Trophoblast cell (in vitro differentiated cells and primary cell): Measurements from ENCODE around the gene FGF9. TPM values are rescaled to one million over a fixed set of nuclear protein-coding genes. Genes with fewer than 3 reads are reported as not detected.
A peak's percentile ranks its signal among the peaks of the same experiment; 100 is the strongest.

Experiments
- DNase-seq, 2 donors: peaks; one replicate each; pipeline ENCODE4 v3.0.0-alpha.2; 2016
- H2AFZ ChIP-seq: 2 replicates; pipeline ENCODE4 v1.6.1; 2013; ENCODE audit warnings: low read length, moderate library complexity, mild to moderate bottlenecking; ENCODE audit not compliant: insufficient read depth, poor library complexity
- H2AK5ac ChIP-seq: 2 replicates; pipeline ENCODE4 v1.6.1; 2013; ENCODE audit warnings: mild to moderate bottlenecking, low read length
- H2BK120ac ChIP-seq: 2 replicates; pipeline ENCODE4 v1.6.1; 2013; ENCODE audit warnings: low read length, mild to moderate bottlenecking, moderate library complexity; ENCODE audit not compliant: insufficient read depth, poor library complexity
- H2BK12ac ChIP-seq: 2 replicates; pipeline ENCODE4 v1.6.1; 2013; ENCODE audit warnings: mild to moderate bottlenecking, low read length, moderate library complexity
- H2BK5ac ChIP-seq: 2 replicates; pipeline ENCODE4 v1.6.1; 2013; ENCODE audit warnings: low read length, low read depth, moderate library complexity, mild to moderate bottlenecking; ENCODE audit not compliant: poor library complexity
- H3K14ac ChIP-seq: 2 replicates; pipeline ENCODE4 v1.6.1; 2013; ENCODE audit warnings: mild to moderate bottlenecking, low read length
- H3K18ac ChIP-seq: 2 replicates; pipeline ENCODE4 v1.6.1; 2013; ENCODE audit warnings: mild to moderate bottlenecking, low read length
- H3K23ac ChIP-seq: 2 replicates; pipeline ENCODE4 v1.6.1; 2013; ENCODE audit warnings: low read length
- H3K27ac ChIP-seq: 2 replicates; pipeline ENCODE4 v1.5.1; 2013; ENCODE audit warnings: low read depth, mild to moderate bottlenecking, inconsistent platforms, low read length, moderate library complexity
- H3K27me3 ChIP-seq: 2 replicates; pipeline ENCODE4 v1.6.1; 2013; ENCODE audit warnings: inconsistent platforms, mild to moderate bottlenecking, low read length, moderate library complexity; ENCODE audit not compliant: insufficient read depth
- H3K36me3 ChIP-seq, 2 experiments: 1 replicate in 1 of 2; 2 replicates in 1 of 2; pipeline ENCODE4 v1.6.1; 2013; ENCODE audit warnings: low read length in 2 of 2, mild to moderate bottlenecking in 2 of 2, moderate library complexity in 1 of 2; ENCODE audit not compliant: insufficient read depth in 2 of 2, control insufficient read depth in 1 of 2
- H3K4ac ChIP-seq: 2 replicates; pipeline ENCODE4 v1.6.1; 2013; ENCODE audit warnings: low read depth, mild to moderate bottlenecking, low read length, moderate library complexity
- H3K4me1 ChIP-seq, 2 experiments: 1 replicate in 1 of 2; 2 replicates in 1 of 2; pipeline ENCODE4 v1.6.1; 2013; ENCODE audit warnings: low read length in 2 of 2, mild to moderate bottlenecking in 2 of 2, moderate library complexity in 1 of 2; ENCODE audit not compliant: insufficient read depth in 2 of 2, control insufficient read depth in 1 of 2
- H3K4me2 ChIP-seq: 2 replicates; pipeline ENCODE4 v1.6.1; 2013; ENCODE audit warnings: inconsistent platforms, mild to moderate bottlenecking, low read length, moderate library complexity
- H3K4me3 ChIP-seq: 2 replicates; pipeline ENCODE4 v1.5.1; 2013; ENCODE audit warnings: mild to moderate bottlenecking, low read depth, low read length, inconsistent platforms
- H3K79me1 ChIP-seq: one replicate; pipeline ENCODE4 v1.6.1; 2013; ENCODE audit warnings: low read length
- H3K79me2 ChIP-seq: 2 replicates; pipeline ENCODE4 v1.6.1; 2013; ENCODE audit warnings: low read length, mild to moderate bottlenecking; ENCODE audit not compliant: control insufficient read depth, insufficient read depth, poor library complexity
- H3K9ac ChIP-seq: 2 replicates; pipeline ENCODE4 v1.6.1; 2013; ENCODE audit warnings: mild to moderate bottlenecking, low read length
- H3K9me3 ChIP-seq: 2 replicates; pipeline ENCODE4 v1.6.1; 2013; ENCODE audit warnings: low read depth, mild to moderate bottlenecking, control low read depth, inconsistent platforms, low read length; ENCODE audit not compliant: insufficient read depth
- H4K12ac ChIP-seq: 2 replicates; pipeline ENCODE4 v1.6.1; 2013; ENCODE audit warnings: low read depth, mild to moderate bottlenecking, low read length, moderate library complexity
- H4K8ac ChIP-seq: 2 replicates; pipeline ENCODE4 v1.6.1; 2013; ENCODE audit warnings: low read depth, mild to moderate bottlenecking, low read length, moderate library complexity
- H4K91ac ChIP-seq: one replicate; pipeline ENCODE4 v1.6.1; 2013; ENCODE audit warnings: low read depth, mild to moderate bottlenecking, low read length, moderate library complexity
- WGBS: extraction: QIAGEN DNeasy Blood & Tissue Kit; methylation state at CpG from one replicate; pipeline ENCODE4 v1.1.7; 2013; ENCODE audit warnings: missing lambda C conversion rate; ENCODE audit not compliant: insufficient read length, insufficient coverage; ENCODE audit errors: extremely low coverage; 5-methylcytosine and 5-hydroxymethylcytosine counted together
- polyA plus RNA-seq: library from polyadenylated mRNA; stranded (reverse); fragments of 200-250 nt; gene quantifications from 2 replicates; pipeline ENCODE4 v1.2.3, GENCODE V29; 2013

The FGF9 gene
- 0.32 and 0.34 TPM in 2 replicates for polyA plus RNA-seq

DNA sequence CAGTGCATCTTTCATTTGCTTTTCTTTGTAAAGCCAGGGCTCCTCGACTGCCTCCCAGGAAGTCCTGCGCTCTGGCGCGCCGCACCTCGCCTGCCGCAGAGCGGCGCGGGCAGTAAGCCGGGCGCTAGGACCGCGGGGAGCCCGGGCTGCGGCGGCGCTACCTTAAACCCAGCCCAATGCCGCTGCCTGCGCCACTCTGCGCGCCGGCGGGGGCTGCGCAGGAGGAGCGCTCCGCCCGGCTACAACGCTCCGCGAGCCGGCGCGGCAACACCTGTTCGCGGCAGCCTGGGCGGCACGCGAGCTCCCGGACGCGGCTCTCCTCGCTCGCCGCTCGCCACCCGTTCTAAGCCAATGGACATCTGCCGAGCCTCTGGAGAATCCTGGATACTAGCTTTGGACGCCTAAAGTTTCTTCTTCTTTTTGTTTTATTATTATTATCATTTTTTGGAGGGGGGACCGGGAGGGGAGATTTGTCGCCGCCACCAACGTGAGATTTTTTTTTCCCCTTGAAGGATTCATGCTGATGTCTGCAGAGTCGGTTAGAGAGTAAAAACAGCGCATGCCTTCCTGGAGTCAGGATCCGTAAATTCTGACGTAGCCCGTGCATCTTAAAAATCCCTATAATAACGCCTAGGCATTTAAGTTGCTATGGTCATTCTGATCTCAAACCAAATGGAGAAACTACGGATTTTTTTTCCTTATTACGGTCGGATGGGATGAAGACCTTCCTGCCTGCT, at the start of gene FGF9:
Gene FGF9 (plus strand): TSS at position 191 of the 737 bp plus-strand sequence. CDS start 840 bp downstream, outside the sequence.
- Histone ChIP-seq H2AK5ac (no peak within 1 kb of the TSS), H4K91ac (no peak within 1 kb of the TSS), H3K14ac (no peak within 1 kb of the TSS), H3K79me2 (no peaks in the 10 kb centered on the region), H3K4ac (no peak within 1 kb of the TSS), H3K4me1 (peaks cover 24 to 37% of the 10 kb centered on the region in 2 experiments), H2BK12ac (no peak within 1 kb of the TSS), H3K9ac (no peak within 1 kb of the TSS), H3K4me2 (peak within 1 kb of the TSS; percentile 91), H3K4me3 (peak within 1 kb of the TSS; percentile 72), H2BK5ac (no peak within 1 kb of the TSS), H3K27me3 (peaks cover 67% of the 10 kb centered on the region), H3K18ac (no peak within 1 kb of the TSS), H4K12ac (no peak within 1 kb of the TSS), H4K8ac (peak within 1 kb of the TSS; percentile 31), H3K36me3 (no peaks in the 10 kb centered on the region), H3K9me3 (peaks cover 1% of the 10 kb centered on the region), H2AFZ (peak within 1 kb of the TSS; percentile 72), H3K79me1 (no peaks in the 10 kb centered on the region), H3K23ac (no peak within 1 kb of the TSS), H3K27ac (no peak within 1 kb of the TSS), H2BK120ac (no peak within 1 kb of the TSS)
- no CpG with 5 or more reads among the region's 62 CpGs for WGBS
- DNase-seq = peak; percentile 85 to 86

DNA sequence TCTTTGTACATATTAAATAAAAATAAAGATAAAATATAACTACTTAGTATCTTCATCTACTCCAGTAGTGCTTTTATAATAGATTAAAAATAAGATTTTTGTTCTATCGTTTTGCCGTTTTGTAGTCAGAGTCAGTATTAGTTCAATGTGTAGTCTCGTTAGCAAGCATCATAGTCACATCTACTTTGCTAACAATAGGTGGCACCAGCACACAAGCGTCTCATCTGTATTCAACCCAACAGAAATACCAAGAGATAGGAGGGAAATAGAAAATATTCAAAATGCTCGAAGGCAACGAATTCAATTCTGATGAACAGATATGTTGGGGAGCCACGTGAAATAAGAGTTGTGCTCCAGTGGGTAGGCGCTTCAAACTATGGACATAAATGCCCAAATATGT, 45.5 kb upstream of the FGF9 start:
- Histone ChIP-seq H3K9me3 (no peaks in the 10 kb centered on the region), H2BK12ac (no peak overlapping the region), H3K18ac (no peak overlapping the region), H2AK5ac (no peak overlapping the region), H3K27ac (no peak overlapping the region), H3K79me1 (no peaks in the 10 kb centered on the region), H4K12ac (no peak overlapping the region), H3K4me2 (no peak overlapping the region), H3K79me2 (no peaks in the 10 kb centered on the region), H3K14ac (no peak overlapping the region), H3K27me3 (no peaks in the 10 kb centered on the region), H4K8ac (no peak overlapping the region), H2BK5ac (no peak overlapping the region), H3K4ac (no peak overlapping the region), H3K36me3 (no peaks in the 10 kb centered on the region), H3K4me1 (no peaks in the 10 kb centered on the region), H3K4me3 (no peak overlapping the region), H3K23ac (no peak overlapping the region), H3K9ac (no peak overlapping the region), H4K91ac (no peak overlapping the region), H2AFZ (no peak overlapping the region), H2BK120ac (no peak overlapping the region)
- peak in 1 of 2 donors; percentile 48 for DNase-seq
- WGBS = no CpG with 5 or more reads among the region's 8 CpGs

DNA sequence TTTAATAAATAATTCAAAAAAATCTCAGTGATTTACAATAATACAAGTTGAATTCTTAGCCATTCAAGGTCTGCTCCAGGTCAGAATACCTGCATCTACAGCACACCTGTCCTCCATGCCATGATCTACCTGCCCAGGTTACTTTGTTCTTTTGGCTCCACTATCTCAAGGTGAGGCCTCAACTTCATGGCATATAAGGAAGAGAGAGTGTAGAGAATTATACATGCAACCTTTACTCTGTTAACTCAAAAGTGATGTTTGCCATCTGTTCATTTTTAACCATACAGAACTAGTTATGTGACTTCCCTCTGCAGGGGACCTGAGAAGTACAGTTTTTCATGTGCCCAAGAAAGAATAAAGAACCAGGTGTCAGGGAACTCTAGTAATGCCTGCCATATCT, 38.7 kb upstream of the FGF9 start:
- H2AFZ ChIP-seq = no peak overlapping the region
- no peaks in the 10 kb centered on the region for H3K79me1 ChIP-seq
- no peak for DNase-seq
- no peaks in the 10 kb centered on the region for H3K27me3 ChIP-seq
- H4K91ac ChIP-seq = no peak overlapping the region
- H2AK5ac ChIP-seq = no peak overlapping the region
- no peaks in the 10 kb centered on the region for H3K79me2 ChIP-seq
- no peaks in the 10 kb centered on the region for H3K9me3 ChIP-seq
- H4K8ac ChIP-seq = no peak overlapping the region
- H3K4me2 ChIP-seq = no peak overlapping the region
- H4K12ac ChIP-seq = no peak overlapping the region
- H3K4ac ChIP-seq = no peak overlapping the region
- H3K9ac ChIP-seq = no peak overlapping the region
- no peak overlapping the region for H3K4me3 ChIP-seq
- H3K36me3 ChIP-seq = no peaks in the 10 kb centered on the region
- H3K23ac ChIP-seq = no peak overlapping the region
- no peaks in the 10 kb centered on the region for H3K4me1 ChIP-seq
- H2BK5ac ChIP-seq = no peak overlapping the region
- H3K27ac ChIP-seq = no peak overlapping the region
- H2BK12ac ChIP-seq = no peak overlapping the region
- no peak overlapping the region for H2BK120ac ChIP-seq
- no peak overlapping the region for H3K18ac ChIP-seq
- H3K14ac ChIP-seq = no peak overlapping the region

DNA sequence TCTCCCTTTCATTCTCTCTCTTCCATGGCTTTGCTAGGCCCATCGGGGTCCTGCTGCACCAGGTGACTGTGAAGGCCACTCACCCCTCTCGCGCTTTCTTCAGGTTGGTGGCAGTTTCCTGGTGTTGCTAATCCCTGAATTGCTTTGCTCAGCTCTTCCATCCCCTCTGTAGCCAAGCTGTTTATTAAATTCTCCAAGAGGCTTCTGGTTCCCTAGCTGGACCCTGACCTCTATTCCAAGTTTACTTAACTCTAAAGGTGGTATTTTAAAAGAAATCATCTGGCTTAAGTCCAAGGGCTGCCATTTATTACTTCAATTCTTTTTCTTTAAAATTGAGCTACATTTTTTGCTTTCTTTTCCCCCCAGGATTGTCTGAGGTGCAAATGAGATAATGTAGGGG, 34.2 kb upstream of the FGF9 start:
- Histone ChIP-seq H2BK120ac (no peak overlapping the region), H2AFZ (no peak overlapping the region), H2AK5ac (no peak overlapping the region), H3K27me3 (no peaks in the 10 kb centered on the region), H3K18ac (no peak overlapping the region), H3K4ac (no peak overlapping the region), H4K91ac (no peak overlapping the region), H3K4me2 (no peak overlapping the region), H3K9ac (no peak overlapping the region), H3K4me1 (no peaks in the 10 kb centered on the region), H3K23ac (no peak overlapping the region), H4K12ac (no peak overlapping the region), H2BK12ac (no peak overlapping the region), H3K4me3 (no peak overlapping the region), H3K36me3 (no peaks in the 10 kb centered on the region), H3K14ac (no peak overlapping the region), H3K79me1 (no peaks in the 10 kb centered on the region), H3K9me3 (no peaks in the 10 kb centered on the region), H4K8ac (no peak overlapping the region), H3K27ac (no peak overlapping the region), H2BK5ac (no peak overlapping the region), H3K79me2 (no peaks in the 10 kb centered on the region)
- no peak for DNase-seq
- WGBS = no CpG with 5 or more reads among the region's 3 CpGs
